GM12878 (cell line): Measurements from ENCODE around the gene MCC. TPM values are rescaled to one million over a fixed set of nuclear protein-coding genes. Genes with fewer than 3 reads are reported as not detected.

Experiments
- ATAC-seq: fragments of 200-7000 bp; cut with Tn5 transposase; 3 replicates; pipeline ENCODE4 v1.9.1; 2020; ENCODE audit warnings: mild to moderate bottlenecking, moderate library complexity
- BruUV-seq: library from RNA; stranded (reverse); fragments of 400-500 nt; replicated peaks from 2 replicates; lab custom pipeline; 2021; lab: Mats Ljungman, UMichigan
- CTCF ChIA-PET: fragments of 300-600 bp; sonication (Branson Sonifier 250); formaldehyde crosslinking; extraction: SDS; loops from one replicate; lab custom pipeline; 2021; ENCODE audit warnings: inconsistent platforms; lab: Yijun Ruan, JAX
- POLR2A ChIA-PET: fragments of 350-600 bp; formaldehyde crosslinking; extraction: SDS; loops from one replicate; lab custom pipeline; 2021; ENCODE audit warnings: inconsistent platforms; lab: Charles Lee
- RAD21 ChIA-PET: fragments of 300-600 bp; sonication (Branson Sonifier 250); formaldehyde crosslinking; loops from one replicate; lab custom pipeline; 2023; ENCODE audit warnings: antibody characterized with exemption; ENCODE audit not compliant: unreplicated experiment; lab: Charles Lee
- SMC1A ChIA-PET: fragments of 300-600 bp; sonication (Branson Sonifier 250); formaldehyde crosslinking; loops from one replicate; lab custom pipeline; 2023; ENCODE audit not compliant: unreplicated experiment, uncharacterized antibody; lab: Charles Lee
- DNase-seq: peaks from one replicate; pipeline ENCODE4 v3.0.0-alpha.2; 2011; ENCODE audit warnings: low read depth, low spot score
- FAIRE-seq: peaks from 3 replicates; lab custom pipeline; 2011; peaks lifted over from hg19 to GRCh38; lab: Jason Lieb, UNC
- H2AFZ ChIP-seq: 2 replicates; pipeline ENCODE4 v1.6.0; 2011; ENCODE audit warnings: low read depth, low read length, control low read depth; ENCODE audit not compliant: control insufficient read depth
- H3K27ac ChIP-seq: 2 replicates; pipeline ENCODE4 v1.5.1; 2011; ENCODE audit warnings: control low read depth; ENCODE audit not compliant: control insufficient read depth, insufficient read depth
- H3K27me3 ChIP-seq, 2 experiments: replicated peaks in 1 of 2; 2 replicates each; pipeline versions ENCODE4 v1.6.0 to v1.6.1; 2011; ENCODE audit warnings: low read length in 1 of 2; ENCODE audit not compliant: control insufficient read depth in 2 of 2, insufficient read depth in 2 of 2
- H3K36me3 ChIP-seq, 2 experiments: 2 replicates each; pipeline ENCODE4 v1.5.1; 2011; ENCODE audit warnings: low read length in 1 of 2; ENCODE audit not compliant: control insufficient read depth in 2 of 2, insufficient read depth in 2 of 2
- H3K4me1 ChIP-seq: 2 replicates; pipeline ENCODE4 v1.6.1; 2011; ENCODE audit warnings: mild to moderate bottlenecking, low read length, moderate library complexity, mixed read lengths; ENCODE audit not compliant: control insufficient read depth, insufficient read depth
- H3K4me2 ChIP-seq: 2 replicates; pipeline ENCODE4 v1.6.0; 2011; ENCODE audit warnings: control low read depth; ENCODE audit not compliant: control insufficient read depth, insufficient read depth
- H3K4me3 ChIP-seq: fragments of 200-600 bp; sonication (generic); 2 replicates; pipeline ENCODE4 v1.5.1; 2016
- H3K79me2 ChIP-seq: 2 replicates; pipeline ENCODE4 v1.6.0; 2011; ENCODE audit warnings: low read length; ENCODE audit not compliant: control insufficient read depth, insufficient read depth
- H3K9ac ChIP-seq: 2 replicates; pipeline ENCODE4 v1.8.0; 2011; ENCODE audit warnings: low read length, control low read depth, mixed read lengths; ENCODE audit not compliant: control insufficient read depth, insufficient read depth
- H3K9me3 ChIP-seq: replicated peaks from 3 replicates; pipeline ENCODE4 v1.5.1; 2011; ENCODE audit warnings: mild to moderate bottlenecking, low read length; ENCODE audit not compliant: control insufficient read depth, insufficient read depth
- H4K20me1 ChIP-seq: 2 replicates; pipeline ENCODE4 v1.6.0; 2011; ENCODE audit not compliant: control insufficient read depth, insufficient read depth
- BRCA1 ChIP-seq: IDR thresholded peaks from 2 replicates; pipeline ENCODE4 v1.6.1; 2011; ENCODE audit warnings: low read depth, low read length, improper control_type of control experiment
- GATAD2B ChIP-seq: fragments of 450-650 bp; conservative IDR thresholded peaks from 2 replicates; pipeline ENCODE4 v1.6.1; 2017; ENCODE audit warnings: low read depth, mild to moderate bottlenecking, moderate library complexity
- HCFC1 ChIP-seq: fragments of 150-350 bp; IDR thresholded peaks from 2 replicates; pipeline ENCODE4 v1.6.1; 2014; ENCODE audit warnings: low read length
- IRF4 ChIP-seq: IDR thresholded peaks from 2 replicates; pipeline ENCODE4 v1.6.1; 2011; ENCODE audit warnings: low read depth, low read length
- JUND ChIP-seq: IDR thresholded peaks from 2 replicates; pipeline ENCODE4 v1.6.1; 2012; ENCODE audit warnings: low read depth, mild to moderate bottlenecking, low read length, improper control_type of control experiment, moderate library complexity
- SMAD5 ChIP-seq: IDR thresholded peaks from 2 replicates; pipeline ENCODE4 v1.6.1; 2016; ENCODE audit warnings: antibody characterized with exemption, low read depth
- ZNF687 ChIP-seq: fragments of 450-650 bp; IDR thresholded peaks from 2 replicates; pipeline ENCODE4 v1.6.1; 2017; ENCODE audit warnings: mild to moderate bottlenecking, moderate library complexity
- WGBS: methylation state at CpG from one replicate; pipeline ENCODE4 v1.1.6; 2016; ENCODE audit warnings: low lambda C conversion rate; ENCODE audit not compliant: insufficient replicate concordance, insufficient coverage; ENCODE audit errors: missing lambda C conversion rate; 5-methylcytosine and 5-hydroxymethylcytosine counted together
- in situ Hi-C: fragments of 300-500 bp; cut with MboI; formaldehyde crosslinking; loops from 9 replicates; pipeline ENCODE4 v1.14.3; 2018; ENCODE audit warnings: mixed read lengths
- intact Hi-C: fragments of 100-400 bp; cut with micrococcal nuclease; formaldehyde crosslinking; loops from one replicate; pipeline ENCODE4 v1.14.2; 2022; ENCODE audit not compliant: unreplicated experiment
- polyA plus RNA-seq, 11 experiments: library from polyadenylated mRNA; depleted of rRNA in 4 of 11; unstranded in 6 of 11; stranded (reverse) in 5 of 11; fragments of >200 nt; fragmentation: Nextera tagmentation in 4 of 11; fragmentation: Illumina TruSeq in 1 of 11; extraction: Ambion mirVana in 4 of 11; extraction: Trizol in 1 of 11; gene quantifications; 1 replicate in 1 of 11; 2 replicates in 10 of 11; pipeline versions ENCODE4 v1.2.1 to v1.2.3, GENCODE V29; 2011 to 2016; ENCODE audit warnings: inconsistent platforms in 2 of 11, missing spikeins in 2 of 11, low read depth in 1 of 11
- small RNA-seq: library from RNA; depleted of rRNA; stranded (forward); fragments of <200 nt; gene quantifications from one replicate; pipeline ENCODE3, GENCODE V24; 2014
- total RNA-seq, 4 experiments: library from RNA; depleted of rRNA in 3 of 4; stranded (reverse); fragments of >200 nt in 3 of 4; fragmentation: Illumina TruSeq in 1 of 4; extraction: Trizol in 1 of 4; gene quantifications; 2 replicates each; pipeline versions ENCODE4 v1.2.1 to v1.2.3, GENCODE V29; 2013 to 2021

MCC gene
- total and polyA plus RNA-seq, 10 of the 15 experiments (the other 5 are each of a cell fraction or from before 2014, with no cell fraction given) = 0.03 to 0.86 (median 0.16) TPM

- ChIA-PET CTCF (interaction anchor here (1.5 to 2.3 kb wide), 2 partner anchors 9 to 24 kb away, joined by 5 to 8 read pairs; no protein-coding TSS in a partner anchor), RAD21 (interaction anchor here (1.3 kb wide), 1 partner anchor 23 kb away, joined by 3 read pairs; no protein-coding TSS in a partner anchor), POLR2A (interaction anchor here (0.5 to 1.5 kb wide), 3 partner anchors 13 to 46 kb away, joined by 3 to 6 read pairs (median 3); no protein-coding TSS in a partner anchor), SMC1A (interaction anchor here (0.6 to 3.9 kb wide), 3 partner anchors 9 to 60 kb away, joined by 3 to 33 read pairs (median 3); no protein-coding TSS in a partner anchor)
- in situ Hi-C loops = loop anchor here (25.0 kb wide), 1 partner anchor 1461 kb away; the partner anchor contains the start of gene STARD4
- Histone ChIP-seq H4K20me1 (no peaks in the 10 kb centered on the region), H3K79me2 (peaks cover 15% of the 10 kb centered on the region), H3K4me1 (peaks cover 24% of the 10 kb centered on the region), H3K4me2 (no peak overlapping the region), H3K4me3 (no peak overlapping the region), H2AFZ (no peak overlapping the region), H3K27ac (no peak overlapping the region), H3K27me3 (no peaks in the 10 kb centered on the region), H3K36me3 (no peaks in the 10 kb centered on the region), H3K9ac (no peak overlapping the region), H3K9me3 (no peaks in the 10 kb centered on the region; the same call in 2 of the 3 replicates)
- WGBS = 54% methylated on average over 1 of the region's 1 CpG
- no TSS peak for BruUV-seq
- ATAC-seq (no peak), DNase-seq (no peak), FAIRE-seq (no peak)
- TF ChIP-seq GATAD2B (no peak), JUND (no peak), BRCA1 (no peak), HCFC1 (no peak), ZNF687 (no peak), SMAD5 (no peak), IRF4 (no peak)
- intact Hi-C loops = no loop called here
These were observed 515.2 kb downstream of the MCC start for GRCh38 chr5:112973036-112973435.

Small RNAs within 50 kb of the gene (small RNA-seq; reads per million reads assigned to genes)
- not detected for gene RNU4ATAC13P

Other genes with a start within 250 kb of the MCC start
- gene TSSK1B, start 53.5 kb downstream of the MCC start, total RNA-seq (2014; rRNA removed) = not detected in 2 replicates
- gene TSSK1B, start 53.5 kb downstream of the MCC start, total RNA-seq (2014; rRNA removed; fragmentation: Illumina TruSeq; extraction: Trizol) = not detected in 2 replicates
- gene TSSK1B, start 53.5 kb downstream of the MCC start, total RNA-seq (2021) = not detected in 2 replicates
- not detected in 2 replicates for gene TSSK1B, start 53.5 kb downstream of the MCC start, polyA plus RNA-seq (2011; rRNA removed)
- gene TSSK1B, start 53.5 kb downstream of the MCC start, polyA plus RNA-seq (2014; fragmentation: Illumina TruSeq; extraction: Trizol) = not detected in 2 replicates
- not detected for gene TSSK1B, start 53.5 kb downstream of the MCC start, polyA plus RNA-seq (2014; fragmentation: Nextera tagmentation; extraction: Ambion mirVana)
- gene TSSK1B, start 53.5 kb downstream of the MCC start, polyA plus RNA-seq (2014; rRNA removed) = not detected in 2 replicates
- gene TSSK1B, start 53.5 kb downstream of the MCC start, polyA plus RNA-seq (2016; fragmentation: Nextera tagmentation; extraction: Ambion mirVana) = not detected
- 16.7 and 20.3 TPM in 2 replicates for gene YTHDC2, start 25.2 kb upstream of the MCC start, total RNA-seq (2014; rRNA removed)
- 23.0 and 24.9 TPM in 2 replicates for gene YTHDC2, start 25.2 kb upstream of the MCC start, total RNA-seq (2014; rRNA removed; fragmentation: Illumina TruSeq; extraction: Trizol)
- 25.2 and 25.8 TPM in 2 replicates for gene YTHDC2, start 25.2 kb upstream of the MCC start, total RNA-seq (2021)
- gene YTHDC2, start 25.2 kb upstream of the MCC start, polyA plus RNA-seq (2011; rRNA removed) = 16.1 and 25.7 TPM in 2 replicates
- gene YTHDC2, start 25.2 kb upstream of the MCC start, polyA plus RNA-seq (2014; fragmentation: Illumina TruSeq; extraction: Trizol) = 24.3 and 29.6 TPM in 2 replicates
- gene YTHDC2, start 25.2 kb upstream of the MCC start, polyA plus RNA-seq (2014; fragmentation: Nextera tagmentation; extraction: Ambion mirVana) = 1 to 10 TPM; 3.8 to 5.7 TPM
- 18.6 and 21.6 TPM in 2 replicates for gene YTHDC2, start 25.2 kb upstream of the MCC start, polyA plus RNA-seq (2014; rRNA removed)
- gene YTHDC2, start 25.2 kb upstream of the MCC start, polyA plus RNA-seq (2016; fragmentation: Nextera tagmentation; extraction: Ambion mirVana) = 10 to 100 TPM; 15.1 to 16.0 TPM